ENCODE data around the gene STRBP.

- TF ChIP-seq EZH2phosphoT487 (IDR thresholded peaks at IDR 0.05; ENCODE audit: low read length) (no peak), CTCF (IDR thresholded peaks at IDR 0.05; ENCODE audit: low read length) (no peak), EZH2 (optimal IDR thresholded peaks at IDR 0.05; ENCODE audit: low read depth, low read length) (no peak)
Observed at GRCh38 chr9:123176949-123177348, 91.4 kb downstream of the STRBP start.
